ENCODE measurements around the gene ZNF236.
"Not testable (repeated sequence)": the region's sequence is repeated elsewhere in the genome, so short reads cannot be mapped to it uniquely, and the experiment has no call there.

Gene ZNF236

DNA sequence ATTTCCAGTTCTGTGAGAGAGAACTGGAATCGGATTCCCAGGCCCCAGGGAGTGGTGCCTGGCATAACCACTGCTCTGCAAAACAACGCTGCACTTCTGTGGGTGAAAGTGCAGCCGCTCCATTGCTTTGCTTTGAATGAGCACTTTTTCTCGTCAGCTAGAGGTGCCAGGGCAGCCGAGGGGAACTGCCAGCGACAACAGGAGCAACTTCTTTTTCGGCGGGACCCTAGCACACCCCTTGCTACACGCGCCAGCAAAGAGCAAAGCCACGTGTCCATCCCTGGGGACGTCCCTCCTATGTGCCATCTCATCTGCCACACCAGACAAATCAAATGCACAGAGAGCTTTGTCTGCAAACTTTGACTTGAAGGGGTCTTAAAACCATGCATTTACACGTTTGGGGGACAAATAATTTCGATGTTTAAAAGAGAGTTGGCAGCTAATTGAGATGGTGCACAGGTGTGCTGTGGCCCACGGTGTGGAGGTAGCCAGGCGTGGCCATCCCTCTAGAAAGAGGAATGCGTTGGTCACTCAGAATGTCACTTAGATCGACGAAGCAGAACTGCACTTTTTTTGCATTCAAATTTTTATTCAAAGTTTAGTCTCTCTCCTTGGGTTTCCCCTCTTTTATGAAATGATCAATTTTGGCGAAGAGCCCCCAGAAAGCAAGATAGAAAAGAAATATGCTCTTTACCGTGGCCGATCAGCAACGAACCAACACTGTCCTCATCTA lies 158.5 kb downstream of the ZNF236 start:
- in situ Hi-C loops (cut with MboI; ENCODE audit: low pct_unique_long_range_greater_than_20kb, low sequenced_read_pairs), result no loop called here
- DNase-seq, result no peak

DNA sequence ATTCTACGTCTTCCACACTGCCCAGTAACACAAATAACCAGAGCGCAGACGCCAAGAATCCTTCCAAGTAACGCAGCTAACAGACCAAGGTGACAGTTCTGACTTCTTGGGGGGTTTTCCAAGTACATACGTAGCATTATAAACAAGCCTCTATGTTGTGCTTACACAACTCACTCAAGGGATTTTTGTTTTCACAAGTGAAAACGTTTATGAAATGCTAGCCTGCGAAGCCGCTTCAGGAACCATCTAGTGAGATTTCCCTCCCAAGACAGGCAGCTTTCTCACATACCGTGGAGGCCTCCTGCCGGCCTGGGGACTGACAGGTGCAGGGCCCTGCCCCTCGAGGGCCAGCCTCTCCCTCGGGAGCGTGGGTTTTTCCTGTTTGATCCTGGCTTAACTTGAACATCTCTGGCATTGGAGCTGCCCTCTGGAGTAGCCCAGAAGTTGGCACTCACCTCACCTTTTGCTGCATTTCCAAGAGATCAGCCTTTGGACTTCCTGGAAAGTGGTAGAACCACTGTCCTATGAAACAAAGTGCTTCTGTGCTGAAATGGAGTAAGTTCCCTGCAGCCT lies 159.1 kb downstream of the ZNF236 start:
- no peak for DNase-seq
- in situ Hi-C loops (cut with MboI; ENCODE audit: low pct_unique_long_range_greater_than_20kb, low sequenced_read_pairs), result no loop called here

DNA sequence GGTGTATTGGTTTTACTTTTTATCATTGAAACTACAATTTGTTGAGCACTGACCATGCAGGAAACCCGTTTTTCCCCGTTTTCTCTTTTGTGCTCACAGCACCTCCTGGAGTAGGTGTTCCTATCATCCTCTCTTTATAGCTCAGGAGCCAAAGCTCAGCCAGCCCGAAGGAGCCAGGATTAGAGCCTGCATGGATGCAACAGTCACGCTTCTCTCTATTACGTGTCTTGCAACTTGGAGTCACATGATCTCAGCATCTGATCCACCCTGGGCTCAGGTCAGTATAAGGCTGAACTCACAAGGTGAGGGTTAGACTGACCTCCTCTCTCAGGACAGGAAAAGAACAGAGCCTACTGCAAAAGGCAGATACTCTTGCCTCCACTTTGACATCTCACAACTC lies 159.7 kb downstream of the ZNF236 start:
- in situ Hi-C loops (cut with MboI; ENCODE audit: low pct_unique_long_range_greater_than_20kb, low sequenced_read_pairs), result no loop called here

DNA sequence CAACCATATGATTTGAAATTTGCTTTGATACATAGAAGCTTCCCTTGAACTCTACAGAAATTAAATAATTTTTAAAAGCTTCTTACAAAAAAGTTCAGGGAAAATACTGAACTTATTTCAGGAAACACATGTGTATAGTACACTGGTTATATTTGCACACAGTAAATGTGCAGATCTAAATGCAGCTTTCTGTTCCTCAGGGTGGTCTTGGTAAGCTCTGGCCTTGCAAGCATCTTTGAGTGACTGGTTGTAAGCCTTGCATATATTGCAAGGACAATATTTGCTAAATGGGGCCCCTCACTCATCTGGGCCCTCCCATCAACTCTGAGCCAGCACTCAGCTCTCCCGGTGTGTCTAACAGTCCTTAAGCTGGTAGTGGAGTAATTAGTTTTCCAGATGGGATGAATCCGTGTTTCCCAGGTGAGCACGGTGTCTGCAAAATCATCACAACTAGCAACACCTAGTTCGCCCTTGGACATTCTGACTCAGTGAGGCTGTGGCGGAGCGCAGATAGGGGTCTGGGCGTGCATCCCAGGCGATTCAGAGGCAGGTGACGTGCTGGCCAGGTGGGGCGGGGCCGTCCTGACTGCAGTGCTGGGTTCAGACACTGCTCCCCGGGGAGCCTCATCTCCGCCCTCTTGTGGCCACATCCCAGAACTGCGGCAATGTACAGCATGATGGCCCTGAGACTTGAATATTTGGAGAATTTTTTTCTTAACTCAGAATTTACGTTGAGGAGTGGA lies 160.7 kb downstream of the ZNF236 start:
- in situ Hi-C loops (cut with MboI; ENCODE audit: low pct_unique_long_range_greater_than_20kb, low sequenced_read_pairs), result no loop called here
- peak; percentile 84 for DNase-seq

More for the DNA sequence above, 159.7 kb downstream of the ZNF236 start:
- no peak for DNase-seq

DNA sequence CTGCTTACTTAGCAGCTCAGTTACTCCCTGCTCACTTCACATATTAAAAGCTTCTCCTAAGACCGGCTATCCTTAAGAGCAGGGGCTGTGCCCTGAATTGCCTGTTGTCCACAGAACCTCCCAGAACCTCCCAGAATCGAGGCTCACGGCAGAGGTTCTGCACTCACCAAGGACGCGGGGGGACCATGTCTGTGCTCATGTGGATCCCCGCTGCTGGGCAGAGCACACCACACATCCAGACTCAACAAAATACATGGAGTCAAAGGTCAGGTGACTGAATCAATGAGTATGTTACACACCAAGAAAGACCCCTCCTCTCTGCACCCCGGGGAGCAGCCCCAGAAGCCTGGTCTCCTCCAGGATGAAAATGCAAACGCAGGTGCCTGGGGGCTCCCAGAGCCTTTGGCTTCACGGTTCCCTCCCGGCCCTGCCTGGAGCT lies 161.3 kb downstream of the ZNF236 start:
- no peak for DNase-seq
- in situ Hi-C loops (cut with MboI; ENCODE audit: low pct_unique_long_range_greater_than_20kb, low sequenced_read_pairs), result no loop called here

DNA sequence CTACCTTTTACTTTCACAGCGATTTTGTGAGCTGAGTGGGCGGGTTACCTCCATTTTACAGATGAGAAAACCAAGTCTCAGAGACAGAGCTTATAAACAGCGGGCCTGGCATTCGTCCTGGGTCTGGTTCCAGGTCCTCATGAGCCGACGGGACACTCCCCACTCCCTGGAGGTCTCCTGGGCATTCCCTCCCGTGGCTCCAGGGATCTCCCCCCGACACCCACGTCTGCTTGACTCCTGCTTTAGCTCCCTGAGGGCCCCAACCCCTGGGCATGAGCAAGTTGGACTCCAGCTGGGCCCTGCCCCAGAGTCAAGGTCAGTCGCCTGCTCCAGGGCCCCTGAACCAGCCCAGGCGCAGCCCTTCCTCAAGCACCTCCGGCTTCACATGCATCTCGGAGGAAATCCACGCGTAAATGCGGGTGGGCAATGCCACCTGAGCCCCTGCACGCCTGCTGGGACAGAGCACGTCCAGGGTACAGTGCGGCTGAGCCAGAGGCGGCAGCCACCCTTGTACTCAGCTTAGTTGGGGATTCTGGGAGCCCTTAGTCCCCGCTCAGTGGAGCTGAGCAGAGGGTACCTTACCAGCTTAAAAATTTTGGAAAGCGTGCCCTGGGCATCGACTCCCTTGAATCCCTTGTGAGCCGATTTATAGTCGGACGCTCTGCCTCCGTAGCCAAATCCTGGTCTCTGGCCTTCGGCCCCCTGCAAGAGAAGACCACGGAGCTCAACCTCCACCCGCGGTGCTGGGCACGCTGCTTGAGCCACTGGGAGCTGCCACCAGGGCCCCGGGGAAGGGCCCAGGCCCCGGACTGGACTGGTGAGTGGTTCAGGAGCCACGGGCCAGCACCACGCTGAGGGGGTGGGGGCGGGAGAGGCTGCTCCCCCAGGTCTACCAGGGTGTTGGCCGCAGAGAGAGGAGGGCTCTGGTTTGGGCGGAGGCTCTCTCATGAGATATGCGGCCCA lies 162.1 kb downstream of the ZNF236 start:
- in situ Hi-C loops (cut with MboI; ENCODE audit: low pct_unique_long_range_greater_than_20kb, low sequenced_read_pairs), result no loop called here
- DNase-seq, result no peak

DNA sequence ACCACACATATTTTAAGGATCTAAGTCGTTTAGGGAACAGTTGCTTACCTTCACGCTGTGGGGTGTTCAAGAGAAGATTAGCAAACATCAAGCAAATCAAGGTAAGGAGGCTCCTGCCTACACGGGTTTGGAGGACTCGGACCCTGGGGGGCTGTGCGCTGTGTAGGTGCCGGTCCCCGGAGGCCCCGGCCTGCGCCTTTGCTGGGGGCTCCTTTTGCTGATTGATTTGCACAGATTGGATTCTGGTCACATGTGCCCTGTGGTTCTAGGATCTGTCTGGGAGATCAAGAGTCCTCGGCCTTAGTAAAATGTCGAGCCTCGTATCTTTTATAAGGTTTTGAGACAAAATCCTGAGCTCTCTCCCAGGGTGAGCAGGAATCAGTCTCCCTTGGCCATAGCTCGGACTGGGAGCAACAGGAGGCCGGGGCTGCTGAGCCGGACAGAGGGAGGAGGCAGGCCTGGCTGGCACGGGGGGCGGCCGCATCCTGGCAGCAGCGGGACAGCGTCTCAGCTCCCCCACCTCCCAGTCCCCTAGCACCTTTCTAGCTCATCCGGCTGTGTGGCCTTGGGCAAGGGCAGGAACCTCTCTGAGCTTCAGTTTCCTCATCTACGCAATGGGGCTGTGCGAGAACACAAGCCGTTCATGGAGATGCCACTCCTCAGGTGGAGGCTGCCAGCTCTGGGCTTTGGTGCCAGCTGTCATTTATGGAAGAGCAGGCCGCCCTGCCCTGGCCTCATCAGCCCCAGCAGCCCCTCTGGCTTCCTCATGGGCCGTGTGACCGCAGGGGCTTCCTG lies 163.0 kb downstream of the ZNF236 start:
- in situ Hi-C loops (cut with MboI; ENCODE audit: low pct_unique_long_range_greater_than_20kb, low sequenced_read_pairs), result no loop called here
- DNase-seq, result no peak

DNA sequence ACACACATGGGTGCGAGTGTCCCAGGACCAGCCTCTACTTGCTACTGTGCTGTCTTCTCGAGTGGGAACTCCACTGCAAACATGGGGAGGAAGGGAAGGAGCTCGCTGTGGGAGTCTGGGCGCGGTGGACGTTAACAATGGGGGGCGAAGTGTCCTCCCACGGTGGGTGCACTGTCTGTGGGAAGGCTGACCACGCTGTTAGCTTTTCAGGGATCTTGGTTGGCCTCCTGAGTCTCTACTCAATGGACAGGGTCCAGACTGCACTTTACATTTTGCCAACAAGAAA lies 163.5 kb downstream of the ZNF236 start:
- no peak for DNase-seq
- in situ Hi-C loops (cut with MboI; ENCODE audit: low pct_unique_long_range_greater_than_20kb, low sequenced_read_pairs), result no loop called here

DNA sequence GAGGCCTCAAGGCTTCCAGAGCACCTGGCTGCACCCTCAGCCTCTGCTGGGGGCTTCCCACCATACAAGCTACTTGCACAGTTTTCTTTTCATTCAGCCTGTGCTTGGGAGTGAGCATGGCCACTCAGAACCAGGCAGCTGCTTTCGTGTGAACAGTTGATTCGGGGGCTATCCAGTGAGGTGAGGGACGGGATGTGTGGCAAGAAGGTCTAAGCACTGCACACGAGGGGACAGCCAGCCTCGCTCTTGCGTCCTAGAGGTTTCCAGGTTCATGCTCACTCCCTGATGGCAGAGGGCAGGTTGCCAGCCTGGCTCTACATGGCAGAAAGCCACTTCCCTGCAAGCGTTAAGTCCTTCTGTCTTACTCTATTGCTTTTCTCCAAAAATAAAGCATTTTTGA lies 164.0 kb downstream of the ZNF236 start:
- DNase-seq, result no peak
- in situ Hi-C loops (cut with MboI; ENCODE audit: low pct_unique_long_range_greater_than_20kb, low sequenced_read_pairs), result no loop called here

DNA sequence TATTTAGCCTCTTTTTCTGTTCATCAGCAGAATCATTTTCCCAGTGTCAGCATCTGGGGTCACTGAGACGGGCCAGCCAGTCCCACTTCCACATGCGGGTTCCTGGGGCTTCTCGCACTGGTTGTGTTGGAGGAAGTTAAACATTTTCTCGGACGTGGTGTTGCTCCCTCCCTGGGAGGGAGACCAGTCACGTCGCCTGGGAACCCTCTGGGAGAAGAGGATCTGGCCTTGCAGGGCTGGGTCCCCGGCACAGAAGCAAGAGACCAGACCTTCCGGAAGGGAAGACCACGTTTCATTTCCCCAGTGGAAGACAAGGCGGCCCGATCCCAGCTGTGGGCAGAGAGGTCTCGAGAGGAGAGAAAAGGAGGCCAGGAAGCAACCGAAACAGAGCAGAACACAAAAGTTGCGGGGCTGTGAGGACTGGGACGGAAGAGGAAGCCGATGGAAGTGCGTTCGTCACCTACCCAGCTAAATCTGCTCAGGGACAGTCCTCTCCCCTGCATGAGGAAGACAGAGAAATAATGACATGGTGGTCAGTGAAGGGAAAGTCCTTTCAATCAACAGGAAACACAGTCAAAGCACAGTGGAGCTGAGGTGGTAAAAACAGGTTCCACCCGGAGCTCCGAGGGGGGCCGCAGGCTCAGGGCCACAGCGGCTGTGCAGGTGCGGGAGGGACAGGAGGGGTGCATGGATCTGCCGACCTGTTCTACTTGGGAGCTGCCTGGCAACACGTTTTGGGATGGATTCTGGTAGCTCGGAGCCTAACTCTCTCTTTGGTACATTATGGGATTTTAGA lies 165.9 kb downstream of the ZNF236 start:
- in situ Hi-C loops (cut with MboI; ENCODE audit: low pct_unique_long_range_greater_than_20kb, low sequenced_read_pairs), result no loop called here
- no peak for DNase-seq

DNA sequence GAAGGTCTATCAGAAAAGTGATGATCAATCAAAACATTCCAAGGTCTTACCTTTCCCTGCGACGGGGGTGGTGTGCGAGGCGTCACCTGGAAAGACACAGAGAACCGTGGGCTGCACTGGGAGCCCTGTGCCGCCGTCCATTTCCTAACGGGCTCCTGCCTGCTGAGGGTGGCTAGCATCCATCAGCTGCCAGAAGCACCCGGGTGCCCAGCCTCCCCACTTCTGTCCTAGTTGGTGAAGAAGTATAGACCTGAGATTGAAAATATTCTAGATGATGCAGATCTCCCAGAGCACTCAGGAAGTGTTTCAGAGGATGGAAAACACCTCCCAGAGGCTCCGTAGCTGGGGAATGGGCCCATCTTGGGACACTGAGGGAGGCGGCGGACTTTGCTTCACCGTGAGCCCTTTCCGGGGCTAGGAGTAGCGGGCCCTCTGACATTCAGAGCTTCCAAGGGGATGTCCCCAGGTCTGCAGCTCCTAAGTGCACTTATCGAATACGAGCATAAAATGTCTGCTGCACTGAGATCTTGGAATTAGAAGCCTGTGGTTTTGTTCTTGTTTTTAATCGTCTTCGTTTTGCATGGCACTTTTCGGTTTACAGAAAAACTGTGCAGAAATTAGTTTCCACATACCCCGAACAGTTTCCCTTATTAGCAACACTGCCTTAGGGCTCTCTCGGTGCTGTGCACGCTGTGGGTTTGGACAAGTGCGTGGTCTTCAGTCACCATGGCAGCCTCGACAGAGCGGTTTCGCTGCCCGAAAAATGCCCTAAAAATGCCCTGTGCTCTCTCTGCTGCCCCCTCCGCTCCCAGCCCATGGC lies 166.7 kb downstream of the ZNF236 start:
- in situ Hi-C loops (cut with MboI; ENCODE audit: low pct_unique_long_range_greater_than_20kb, low sequenced_read_pairs), result no loop called here
- DNase-seq, result no peak

DNA sequence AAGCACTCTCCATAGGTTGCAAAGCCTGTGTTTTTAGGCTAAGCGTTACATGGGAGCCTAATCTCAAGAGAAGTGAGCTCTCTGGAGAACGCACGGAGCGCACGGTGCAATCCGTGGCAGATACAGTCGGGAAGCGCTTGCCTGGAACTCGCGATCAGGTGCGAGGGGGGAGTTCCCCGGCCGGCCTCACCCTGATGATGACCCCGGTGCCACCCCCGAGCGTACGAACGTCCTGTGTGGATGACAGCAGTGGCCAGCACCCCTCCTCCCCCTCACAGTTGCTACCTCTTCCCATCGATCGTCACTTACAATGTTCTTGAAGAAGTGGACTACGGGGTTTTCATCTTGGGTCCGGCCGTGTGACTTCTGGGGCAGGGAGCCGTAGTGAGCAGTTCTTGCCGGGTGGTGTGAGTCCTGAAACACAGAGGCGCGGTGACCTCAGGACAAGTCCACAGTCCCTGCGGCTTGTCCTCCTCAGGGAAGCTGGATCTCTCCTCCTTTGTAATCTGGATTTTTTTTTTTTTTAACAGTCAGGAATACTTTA lies 167.4 kb downstream of the ZNF236 start:
- DNase-seq, result no peak
- in situ Hi-C loops (cut with MboI; ENCODE audit: low pct_unique_long_range_greater_than_20kb, low sequenced_read_pairs), result no loop called here

DNA sequence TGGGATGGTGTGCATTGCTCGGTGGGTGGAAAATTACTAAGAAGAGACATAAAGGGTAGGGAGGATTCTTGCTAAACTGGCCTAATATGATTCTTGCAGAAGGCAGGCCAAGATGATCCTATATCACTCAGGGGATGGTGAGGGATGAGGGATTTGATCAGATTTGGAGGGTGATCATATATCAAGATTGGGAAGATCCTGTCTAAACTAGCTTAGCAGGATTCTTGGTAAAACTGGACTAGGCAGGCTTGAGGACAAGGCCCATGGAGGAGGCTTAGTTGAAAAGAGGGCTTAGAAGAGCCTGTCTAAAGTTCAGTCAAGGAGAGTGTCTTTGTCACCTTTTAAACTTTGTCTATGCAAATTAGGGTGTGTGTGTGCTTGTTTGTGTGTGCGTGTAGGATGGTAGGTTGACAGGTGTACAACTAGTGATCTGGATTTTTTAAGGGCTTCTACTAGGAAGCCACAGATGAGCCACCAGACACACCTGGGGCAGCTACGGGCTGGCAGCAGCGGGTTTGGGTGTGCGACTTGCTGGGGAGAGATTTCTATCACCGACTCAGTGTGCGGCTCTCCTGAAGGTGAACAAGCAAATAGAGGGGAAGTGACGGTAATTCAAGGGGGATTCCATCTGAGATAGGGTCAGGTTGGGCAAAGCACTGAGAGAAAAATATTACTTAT lies 168.1 kb downstream of the ZNF236 start:
- DNase-seq; in situ Hi-C loops (cut with MboI; ENCODE audit: low pct_unique_long_range_greater_than_20kb, low sequenced_read_pairs): not testable (repeated sequence)

DNA sequence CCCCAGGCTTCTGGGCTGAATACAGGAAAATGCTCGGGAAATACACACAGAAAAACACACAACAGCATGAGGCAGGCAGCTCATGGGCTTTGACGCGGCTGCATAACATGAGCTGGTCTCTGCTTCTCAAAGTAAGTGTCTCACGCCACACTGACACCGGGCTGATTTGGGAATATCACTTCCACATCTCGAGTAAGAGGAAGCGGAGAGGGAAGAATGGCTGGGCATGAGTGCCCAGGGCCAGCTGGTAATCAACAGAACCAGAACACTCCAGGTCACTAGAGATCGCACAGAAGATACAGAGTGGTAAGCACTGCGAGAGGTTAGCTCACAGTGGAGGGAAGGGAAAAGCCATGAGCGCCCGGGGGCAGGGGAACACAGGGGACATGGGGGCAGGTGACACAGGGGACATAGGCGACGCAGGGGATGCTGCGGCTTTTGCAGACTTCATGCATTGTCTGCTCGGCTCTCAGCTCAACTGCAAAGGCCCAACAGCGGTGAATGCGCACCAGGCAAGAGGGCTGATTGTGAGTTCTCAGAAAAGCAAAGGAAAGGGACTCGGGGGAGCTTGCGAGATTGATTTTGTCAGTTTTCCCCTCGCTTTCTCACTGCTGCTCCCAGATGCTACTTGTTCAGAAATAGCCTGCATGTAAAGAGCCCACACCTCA lies 168.8 kb downstream of the ZNF236 start:
- in situ Hi-C loops (cut with MboI; ENCODE audit: low pct_unique_long_range_greater_than_20kb, low sequenced_read_pairs), result no loop called here
- no peak for DNase-seq

DNA sequence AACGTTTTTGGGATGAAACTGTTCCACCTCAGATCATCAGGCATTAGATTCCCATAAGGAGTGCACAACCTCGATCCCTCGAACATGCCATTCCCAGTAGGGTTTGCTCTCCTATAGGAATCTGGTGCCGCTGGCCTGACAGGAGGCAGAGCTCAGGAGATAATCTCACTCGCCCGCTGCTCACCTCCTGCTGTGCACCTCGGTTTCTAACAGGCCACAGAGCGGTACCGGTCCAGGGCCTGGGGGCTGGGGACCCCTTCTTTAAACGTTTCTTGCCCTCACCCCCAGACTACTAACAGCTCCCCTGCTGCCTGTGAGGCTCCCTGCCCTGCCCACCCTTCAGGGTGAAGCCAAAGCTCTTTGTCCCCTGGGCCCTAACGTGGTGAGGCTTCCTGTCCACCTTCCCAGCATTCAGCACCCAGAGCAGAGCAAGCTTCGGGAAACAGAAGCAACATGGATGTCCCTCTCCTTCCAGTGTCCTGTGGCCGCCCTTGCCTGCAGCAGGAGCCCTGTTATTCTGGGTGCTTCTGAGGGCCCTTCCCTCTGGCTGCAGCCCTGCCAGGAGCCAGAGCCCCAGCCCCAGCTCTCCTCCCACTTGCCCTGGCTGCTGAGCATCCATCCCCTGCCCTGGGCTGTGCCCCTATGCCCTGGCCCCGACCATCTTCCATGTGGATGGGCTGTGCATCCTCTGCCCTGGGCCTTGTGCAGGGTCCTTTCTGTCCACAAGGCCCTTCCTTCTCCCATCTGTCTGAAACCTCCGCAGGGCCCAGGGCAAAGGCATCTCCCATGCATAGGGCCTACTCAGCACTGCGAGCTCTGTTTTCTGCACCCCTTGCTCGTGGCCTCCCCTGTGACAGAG lies 170.1 kb downstream of the ZNF236 start:
- in situ Hi-C loops (cut with MboI; ENCODE audit: low pct_unique_long_range_greater_than_20kb, low sequenced_read_pairs), result no loop called here
- DNase-seq, result no peak

Data from KBM-7 (cell line).